Body of pancreas (tissue), 4 donors: ENCODE results near the gene ZNF628. TPM values are rescaled to one million over a fixed set of nuclear protein-coding genes. Genes with fewer than 3 reads are reported as not detected.

ENCODE experiments used
- ATAC-seq: fragments of 150-250 bp; one replicate; pipeline ENCODE4 v1.9.1; 2016
- DNase-seq, 4 donors: peaks; one replicate each; pipeline ENCODE4 v3.0.0-alpha.2; 2019
- H3K27ac ChIP-seq, 4 donors: fragments of 200-600 bp; sonication (generic); 1 replicate in 3 of 4; 2 replicates in 1 of 4; pipeline versions ENCODE4 v1.5.1 to v1.6.1; 2016 to 2019; ENCODE audit warnings: mild to moderate bottlenecking in 1 of 4, mixed read lengths in 1 of 4, moderate library complexity in 1 of 4
- H3K27me3 ChIP-seq, 2 donors: fragments of 200-600 bp; sonication (generic); one replicate each; pipeline ENCODE4 v1.6.0; 2016; ENCODE audit warnings: mild to moderate bottlenecking in 1 of 2
- H3K36me3 ChIP-seq, 2 donors: fragments of 200-600 bp; sonication (generic); replicated peaks in 1 of 2; 2 replicates each; pipeline ENCODE4 v1.5.1; 2016; ENCODE audit warnings: low read depth in 2 of 2; ENCODE audit not compliant: insufficient read depth in 1 of 2
- H3K4me1 ChIP-seq: fragments of 200-600 bp; sonication (generic); one replicate; pipeline ENCODE4 v1.6.0; 2016
- H3K4me3 ChIP-seq, 2 donors: fragments of 200-600 bp; sonication (generic); 1 replicate in 1 of 2; 2 replicates in 1 of 2; pipeline ENCODE4 v1.5.1; 2016 to 2019
- H3K9me3 ChIP-seq, 3 donors: fragments of 200-600 bp; sonication (generic); 1 replicate in 2 of 3; 2 replicates in 1 of 3; pipeline ENCODE4 v1.5.1; 2016
- POLR2A ChIP-seq, 3 donors: fragments of 450-650 bp; IDR thresholded peaks; one replicate each; pipeline ENCODE4 v1.6.1; 2016; ENCODE audit warnings: antibody characterized with exemption in 3 of 3, mild to moderate bottlenecking in 2 of 3
- WGBS, 2 donors: methylation state at CpG; one replicate each; pipeline ENCODE4 v1.1.5; 2017; 5-methylcytosine and 5-hydroxymethylcytosine counted together
- intact Hi-C: fragments of 100-400 bp; cut with DNase I; formaldehyde crosslinking; loops from one replicate; pipeline ENCODE4 v1.15.1; 2023
- total RNA-seq, 2 donors: library from RNA; depleted of rRNA; stranded (reverse); fragments of >200 nt; gene quantifications; one replicate each; pipeline ENCODE4 v1.1.0, GENCODE V29; 2016
- TF ChIP-seq, protein P1 (sequence below), 7 experiments: fragments of 450-650 bp in 4 of 7; fragments of 200-600 bp in 3 of 7; sonication (generic) in 3 of 7; IDR thresholded peaks; one replicate each; pipeline ENCODE4 v1.5.1; 2016 to 2019; ENCODE audit warnings: antibody characterized with exemption in 7 of 7

The ZNF628 gene
- total RNA-seq, 2 donors from 2014 or later, result 3.4 to 8.2 TPM

DNA sequence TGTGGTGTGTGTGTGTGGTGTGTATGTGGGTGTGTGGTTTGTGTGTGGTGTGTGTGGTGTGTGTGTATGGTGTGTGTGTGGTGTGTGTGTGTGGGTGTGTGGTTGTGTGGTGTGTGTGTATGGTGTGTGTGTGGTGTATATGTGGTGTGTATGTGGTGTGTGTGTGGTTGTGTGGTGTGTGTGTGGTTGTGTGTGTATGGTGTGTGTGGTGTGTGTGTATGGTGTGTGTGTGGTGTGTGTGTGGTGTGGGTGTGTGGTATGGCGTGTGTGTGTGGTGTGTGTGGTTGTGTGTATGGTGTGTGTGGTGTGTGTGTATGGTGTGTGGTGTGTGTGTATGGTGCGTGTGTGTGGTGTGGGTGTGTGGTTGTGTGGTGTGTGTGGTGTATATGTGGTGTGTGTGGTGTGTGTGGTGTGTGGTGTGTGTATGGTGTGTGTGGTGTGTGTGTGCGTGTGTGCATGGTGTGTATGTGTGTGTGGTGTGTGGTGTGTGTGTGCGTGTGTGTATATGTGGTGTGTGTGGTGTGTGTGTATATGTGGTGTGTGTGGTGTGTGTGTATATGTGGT, 42.0 kb upstream of the ZNF628 start:
- Histone ChIP-seq H3K27ac (no peak overlapping the region), H3K4me1 (no peaks in the 10 kb centered on the region), H3K27me3 (peaks cover 0 to 16% of the 10 kb centered on the region in 2 donors), H3K9me3 (no peaks in the 10 kb centered on the region), H3K36me3 (no peaks in the 10 kb centered on the region), H3K4me3 (no peak overlapping the region)
- TF ChIP-seq, protein P1, sequence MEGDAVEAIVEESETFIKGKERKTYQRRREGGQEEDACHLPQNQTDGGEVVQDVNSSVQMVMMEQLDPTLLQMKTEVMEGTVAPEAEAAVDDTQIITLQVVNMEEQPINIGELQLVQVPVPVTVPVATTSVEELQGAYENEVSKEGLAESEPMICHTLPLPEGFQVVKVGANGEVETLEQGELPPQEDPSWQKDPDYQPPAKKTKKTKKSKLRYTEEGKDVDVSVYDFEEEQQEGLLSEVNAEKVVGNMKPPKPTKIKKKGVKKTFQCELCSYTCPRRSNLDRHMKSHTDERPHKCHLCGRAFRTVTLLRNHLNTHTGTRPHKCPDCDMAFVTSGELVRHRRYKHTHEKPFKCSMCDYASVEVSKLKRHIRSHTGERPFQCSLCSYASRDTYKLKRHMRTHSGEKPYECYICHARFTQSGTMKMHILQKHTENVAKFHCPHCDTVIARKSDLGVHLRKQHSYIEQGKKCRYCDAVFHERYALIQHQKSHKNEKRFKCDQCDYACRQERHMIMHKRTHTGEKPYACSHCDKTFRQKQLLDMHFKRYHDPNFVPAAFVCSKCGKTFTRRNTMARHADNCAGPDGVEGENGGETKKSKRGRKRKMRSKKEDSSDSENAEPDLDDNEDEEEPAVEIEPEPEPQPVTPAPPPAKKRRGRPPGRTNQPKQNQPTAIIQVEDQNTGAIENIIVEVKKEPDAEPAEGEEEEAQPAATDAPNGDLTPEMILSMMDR (IDR thresholded peaks at IDR 0.05), result no peak
- no peak for TF ChIP-seq POLR2A (IDR thresholded peaks at IDR 0.05)
- DNase-seq (no peak), ATAC-seq (no peak)
- 53 to 56% methylated on average over 4 of the region's 4 CpGs for WGBS, 2 donors
- intact Hi-C loops, result no loop called here

DNA sequence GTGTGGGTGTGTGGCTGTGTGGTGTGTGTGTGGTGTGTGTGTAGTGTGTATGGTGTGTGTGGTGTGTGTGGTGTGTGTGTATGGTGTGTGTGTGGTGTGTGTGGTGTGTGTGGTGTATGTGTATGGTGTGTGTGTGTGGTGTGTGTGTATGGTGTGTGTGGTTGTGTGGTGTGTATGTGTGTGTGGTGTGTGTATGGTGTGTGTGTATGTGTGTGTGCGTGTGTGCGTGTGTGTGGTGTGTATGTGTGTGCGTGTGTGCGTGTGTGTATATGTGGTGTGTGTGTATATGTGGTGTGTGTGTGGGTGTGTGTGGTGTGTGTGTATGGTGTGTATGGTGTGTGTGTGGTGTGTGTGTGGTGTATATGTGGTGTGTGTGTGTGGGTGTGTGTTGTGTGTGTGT, 41.4 kb upstream of the ZNF628 start:
- Histone ChIP-seq H3K27me3 (peaks cover 0 to 17% of the 10 kb centered on the region in 2 donors), H3K4me3 (no peak overlapping the region), H3K36me3 (no peaks in the 10 kb centered on the region), H3K27ac (no peak overlapping the region), H3K9me3 (no peaks in the 10 kb centered on the region), H3K4me1 (no peaks in the 10 kb centered on the region)
- DNase-seq, result no peak
- TF ChIP-seq, protein P1 (IDR thresholded peaks at IDR 0.05), result no peak
- TF ChIP-seq POLR2A (IDR thresholded peaks at IDR 0.05), result no peak
- ATAC-seq, result no peak
- intact Hi-C loops, result no loop called here
- WGBS, 2 donors, result 80 to 92% methylated on average over 2 to 4 of the region's 4 CpGs

DNA sequence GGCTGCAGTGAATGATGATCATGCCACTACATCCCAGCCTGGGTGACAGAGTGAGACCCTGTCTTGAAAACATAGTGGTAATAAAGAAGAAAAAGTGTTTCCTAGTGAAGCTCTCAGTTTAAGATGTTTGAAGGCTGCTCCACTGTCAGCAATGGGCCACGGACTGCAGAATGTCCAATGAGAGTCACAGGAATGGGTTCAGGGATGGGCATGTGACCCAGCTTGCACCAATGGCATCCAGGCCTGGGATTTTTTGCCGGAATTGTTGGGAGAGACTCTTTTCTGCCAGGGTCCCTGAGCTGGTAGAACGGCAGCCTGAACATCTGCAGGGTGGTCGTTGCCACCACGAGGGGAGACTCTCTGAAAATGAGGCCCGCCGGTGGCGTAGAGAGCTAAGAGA, 39.6 kb upstream of the ZNF628 start:
- H3K4me1 ChIP-seq, result no peaks in the 10 kb centered on the region
- H3K36me3 ChIP-seq, result no peaks in the 10 kb centered on the region
- no peak overlapping the region for H3K4me3 ChIP-seq
- H3K27me3 ChIP-seq, result peaks cover 0 to 33% of the 10 kb centered on the region in 2 donors
- WGBS, 2 donors, result 31 to 46% methylated on average over 7 to 8 of the region's 8 CpGs
- no peak overlapping the region for H3K27ac ChIP-seq
- H3K9me3 ChIP-seq, result no peaks in the 10 kb centered on the region
- TF ChIP-seq POLR2A (IDR thresholded peaks at IDR 0.05), result no peak
- TF ChIP-seq, protein P1 (IDR thresholded peaks at IDR 0.05), result no peak
- ATAC-seq (no peak), DNase-seq (no peak)
- intact Hi-C loops, result no loop called here

DNA sequence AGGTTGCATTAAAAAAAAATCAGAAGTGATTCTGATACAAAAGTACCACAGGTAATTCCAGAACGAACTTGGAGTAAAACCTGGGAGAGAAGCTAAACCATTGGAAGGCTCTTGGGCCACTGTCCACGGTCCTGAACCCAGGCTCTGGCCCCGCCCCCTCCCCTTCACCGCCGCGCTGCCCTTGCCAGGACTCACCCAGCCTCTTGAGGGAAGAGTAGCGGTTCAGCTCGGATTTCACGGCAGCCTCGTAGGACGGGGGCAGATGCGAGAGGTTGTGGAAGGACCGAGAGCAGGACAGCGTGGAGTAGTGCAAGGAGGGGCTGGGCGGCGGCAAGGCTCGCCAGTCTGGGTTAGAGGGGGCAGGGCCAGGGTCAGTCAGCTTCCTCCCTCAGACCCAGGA, 39.0 kb upstream of the ZNF628 start:
- no peaks in the 10 kb centered on the region for H3K9me3 ChIP-seq
- peaks cover 0 to 36% of the 10 kb centered on the region in 2 donors for H3K27me3 ChIP-seq
- TF ChIP-seq POLR2A (IDR thresholded peaks at IDR 0.05), result no peak
- TF ChIP-seq, protein P1 (IDR thresholded peaks at IDR 0.05), result no peak
- peak; percentile 76 for ATAC-seq
- WGBS, 2 donors, result 1 to 7% methylated on average over 9 to 17 of the region's 17 CpGs
- peak; percentile 48 to 72 (median 55) for DNase-seq
- no peaks in the 10 kb centered on the region for H3K4me1 ChIP-seq
- H3K27ac ChIP-seq, result no peak overlapping the region
- H3K36me3 ChIP-seq, result no peaks in the 10 kb centered on the region
- intact Hi-C loops, result no loop called here
- H3K4me3 ChIP-seq, result no peak overlapping the region

DNA sequence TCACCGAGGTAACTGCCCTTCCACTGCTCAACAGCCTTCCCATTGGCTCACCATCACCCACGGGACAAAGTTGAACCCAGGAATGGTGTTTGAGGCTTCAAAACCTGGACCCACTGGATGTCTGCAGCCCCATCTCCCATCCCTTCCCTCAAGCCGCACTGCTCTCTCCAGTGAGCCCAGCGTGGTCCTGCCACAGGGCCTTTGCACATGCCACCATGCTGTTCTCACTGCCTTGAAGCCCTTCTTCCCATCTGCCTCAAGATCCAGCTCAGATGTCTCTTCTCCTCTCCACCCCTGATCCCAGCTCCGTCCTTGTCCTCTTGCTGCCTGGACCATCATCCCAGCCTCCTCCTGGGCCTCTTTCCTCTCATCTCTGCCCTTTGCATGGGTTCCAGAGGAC, 37.4 kb upstream of the ZNF628 start:
- intact Hi-C loops, result no loop called here

More for the DNA sequence above, 37.4 kb upstream of the ZNF628 start:
- Histone ChIP-seq H3K27ac (no peak overlapping the region), H3K4me1 (no peaks in the 10 kb centered on the region), H3K4me3 (no peak overlapping the region), H3K36me3 (no peaks in the 10 kb centered on the region), H3K9me3 (no peaks in the 10 kb centered on the region), H3K27me3 (peaks cover 0 to 26% of the 10 kb centered on the region in 2 donors)
- ATAC-seq (no peak), DNase-seq (no peak)
- TF ChIP-seq, protein P1 (IDR thresholded peaks at IDR 0.05), result no peak
- no peak for TF ChIP-seq POLR2A (IDR thresholded peaks at IDR 0.05)
- 59 to 65% methylated on average over 5 of the region's 5 CpGs for WGBS, 2 donors
